Right kidney (tissue), 1 donor: ENCODE results near the gene SYCE3.
"Not testable (repeated sequence)": the region's sequence is repeated elsewhere in the genome, so short reads cannot be mapped to it uniquely, and the experiment has no call there.

Source experiments
- DNase-seq: peaks from one replicate; pipeline ENCODE4 v3.0.0-alpha.2; 2016

The SYCE3 gene

GRCh38 chr22:50520826-50521453 lies 41.8 kb downstream of the SYCE3 start:
- no peak for DNase-seq

- not testable (repeated sequence) for DNase-seq
Observed at GRCh38 chr22:50520184-50520583, 42.5 kb downstream of the SYCE3 start.

- no peak for DNase-seq
Observed at GRCh38 chr22:50519151-50519550, 43.6 kb downstream of the SYCE3 start.

- DNase-seq = no peak
Observed at GRCh38 chr22:50518606-50519005, 44.1 kb downstream of the SYCE3 start.

GRCh38 chr22:50517495-50518260 lies 45.0 kb downstream of the SYCE3 start:
- DNase-seq = no peak

- DNase-seq = no peak
Observed at GRCh38 chr22:50516891-50517290, 45.8 kb downstream of the SYCE3 start.

- DNase-seq = no peak
Observed at GRCh38 chr22:50516068-50516467, 46.7 kb downstream of the SYCE3 start.

- DNase-seq = no peak
Observed at GRCh38 chr22:50513175-50513574, 49.5 kb downstream of the SYCE3 start.

- no peak for DNase-seq
Observed at GRCh38 chr22:50508897-50509296, 53.8 kb downstream of the SYCE3 start.

- peak; percentile 90 for DNase-seq
Observed at GRCh38 chr22:50507991-50508884, 54.5 kb downstream of the SYCE3 start, which contains the start of gene NCAPH2. Gene NCAPH2, plus strand, starts transcription at chr22:50508224. Its CDS starts 114 bp downstream, at chr22:50508338.

GRCh38 chr22:50507421-50507990 lies 55.2 kb downstream of the SYCE3 start, which contains the start of gene LMF2:
Gene LMF2, minus strand, starts transcription at chr22:50507702. Its CDS starts 27 bp downstream, at chr22:50507675.
- peak; percentile 85 for DNase-seq

- DNase-seq = no peak
Observed at GRCh38 chr22:50506611-50507420, 55.9 kb downstream of the SYCE3 start.

- DNase-seq = no peak
Observed at GRCh38 chr22:50505776-50506610, 56.7 kb downstream of the SYCE3 start.

- DNase-seq = no peak
Observed at GRCh38 chr22:50505276-50505775, 57.4 kb downstream of the SYCE3 start.

GRCh38 chr22:50504369-50505211 lies 58.1 kb downstream of the SYCE3 start:
- DNase-seq = no peak

GRCh38 chr22:50503475-50504145 lies 59.1 kb downstream of the SYCE3 start:
- DNase-seq = no peak

- no peak for DNase-seq
Observed at GRCh38 chr22:50502628-50503474, 59.9 kb downstream of the SYCE3 start.

GRCh38 chr22:50502096-50502495 lies 60.6 kb downstream of the SYCE3 start:
- DNase-seq = no peak
